ENCODE measurements around the gene CD248.
"Not testable (repeated sequence)": the region's sequence is repeated elsewhere in the genome, so short reads cannot be mapped to it uniquely, and the experiment has no call there.

The CD248 gene, protein sequence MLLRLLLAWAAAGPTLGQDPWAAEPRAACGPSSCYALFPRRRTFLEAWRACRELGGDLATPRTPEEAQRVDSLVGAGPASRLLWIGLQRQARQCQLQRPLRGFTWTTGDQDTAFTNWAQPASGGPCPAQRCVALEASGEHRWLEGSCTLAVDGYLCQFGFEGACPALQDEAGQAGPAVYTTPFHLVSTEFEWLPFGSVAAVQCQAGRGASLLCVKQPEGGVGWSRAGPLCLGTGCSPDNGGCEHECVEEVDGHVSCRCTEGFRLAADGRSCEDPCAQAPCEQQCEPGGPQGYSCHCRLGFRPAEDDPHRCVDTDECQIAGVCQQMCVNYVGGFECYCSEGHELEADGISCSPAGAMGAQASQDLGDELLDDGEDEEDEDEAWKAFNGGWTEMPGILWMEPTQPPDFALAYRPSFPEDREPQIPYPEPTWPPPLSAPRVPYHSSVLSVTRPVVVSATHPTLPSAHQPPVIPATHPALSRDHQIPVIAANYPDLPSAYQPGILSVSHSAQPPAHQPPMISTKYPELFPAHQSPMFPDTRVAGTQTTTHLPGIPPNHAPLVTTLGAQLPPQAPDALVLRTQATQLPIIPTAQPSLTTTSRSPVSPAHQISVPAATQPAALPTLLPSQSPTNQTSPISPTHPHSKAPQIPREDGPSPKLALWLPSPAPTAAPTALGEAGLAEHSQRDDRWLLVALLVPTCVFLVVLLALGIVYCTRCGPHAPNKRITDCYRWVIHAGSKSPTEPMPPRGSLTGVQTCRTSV

GRCh38 chr11:66316849-66317251 is at the start of gene CD248:
Gene CD248, minus strand, starts transcription at chr11:66317044. Its CDS starts 17 bp downstream, at chr11:66317027.
- no peak for DNase-seq

DNA sequence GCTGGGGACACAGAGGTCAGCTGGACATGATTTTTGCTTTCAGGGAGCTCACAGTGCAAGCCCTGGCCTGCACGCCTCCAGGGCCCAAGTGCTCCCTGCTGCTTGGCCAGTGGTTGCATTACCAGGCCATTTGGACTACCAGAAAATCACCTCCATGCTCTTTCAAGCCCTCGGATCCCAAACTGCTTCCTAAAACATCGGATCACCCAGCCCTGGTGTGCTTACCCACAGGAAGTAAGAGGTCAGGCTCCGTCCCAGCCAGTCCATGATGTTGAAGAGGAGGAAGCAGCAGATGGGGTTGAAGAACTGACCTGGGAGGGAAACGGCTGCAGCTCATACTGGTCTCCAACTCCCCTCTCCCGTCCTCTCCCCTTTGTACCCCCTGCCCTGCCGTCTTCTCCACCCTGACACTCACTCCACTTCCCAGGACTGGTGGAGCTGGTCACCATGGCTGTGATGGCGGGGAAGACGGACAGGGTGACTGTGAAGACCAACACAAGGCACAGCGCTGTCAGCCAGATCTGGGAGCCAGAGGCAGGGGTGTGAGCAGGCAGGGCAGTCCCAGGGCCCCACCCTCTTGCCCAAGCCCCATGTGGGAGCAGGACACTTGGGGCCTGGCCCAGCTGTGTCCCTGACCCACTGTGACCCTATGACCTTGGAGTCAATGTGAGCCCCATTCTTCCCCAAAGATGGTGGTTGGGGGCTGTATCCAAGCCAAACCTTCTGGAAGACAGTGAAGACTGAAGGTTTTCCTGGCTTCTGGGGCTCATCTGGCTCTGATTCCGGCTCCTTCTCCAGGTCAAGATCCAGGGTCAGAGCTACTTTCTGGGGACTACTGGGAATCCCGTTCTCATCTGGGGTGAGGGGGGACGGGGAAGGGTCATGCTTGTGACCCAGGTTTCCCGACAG is 49.1 kb upstream of the CD248 start:
- no peak for DNase-seq

- no peak for DNase-seq
Observed at GRCh38 chr11:66365166-66365565, 48.3 kb upstream of the CD248 start.

DNA sequence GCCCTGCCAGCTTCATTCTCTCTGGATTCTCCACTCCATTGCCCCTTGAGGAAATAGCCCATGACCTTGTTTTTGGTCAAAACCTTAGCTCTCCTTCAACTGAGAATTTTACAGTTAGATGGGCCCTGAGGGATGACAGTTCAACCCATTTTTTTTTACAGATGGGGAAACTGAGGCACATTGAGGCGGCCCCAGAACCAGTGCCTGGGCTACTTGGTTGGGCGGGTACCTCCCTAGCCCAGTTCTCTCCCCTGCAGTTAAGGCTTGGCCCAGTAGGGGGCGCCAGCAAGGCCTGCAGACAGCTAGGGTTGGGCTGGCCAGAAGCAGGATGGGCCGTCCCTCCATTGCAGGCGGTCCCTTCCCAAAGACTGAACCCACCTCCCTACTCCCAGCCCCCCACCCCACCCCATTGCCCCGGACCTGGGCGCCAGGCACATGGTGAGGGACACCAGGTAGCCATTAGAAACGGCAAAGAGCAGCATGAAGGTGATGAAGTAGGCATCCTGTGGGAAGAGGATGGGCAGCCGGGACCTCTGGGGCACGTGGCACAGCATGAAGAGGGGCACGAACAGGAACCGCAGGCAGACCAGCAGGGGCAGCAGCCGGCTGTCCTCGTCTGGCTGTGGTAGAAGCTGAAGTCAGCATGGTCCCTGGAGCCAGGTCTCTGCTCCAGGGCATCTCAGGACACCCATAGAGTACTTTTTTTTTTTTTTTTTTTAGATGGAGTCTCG is 47.1 kb upstream of the CD248 start:
- DNase-seq: no peak

DNA sequence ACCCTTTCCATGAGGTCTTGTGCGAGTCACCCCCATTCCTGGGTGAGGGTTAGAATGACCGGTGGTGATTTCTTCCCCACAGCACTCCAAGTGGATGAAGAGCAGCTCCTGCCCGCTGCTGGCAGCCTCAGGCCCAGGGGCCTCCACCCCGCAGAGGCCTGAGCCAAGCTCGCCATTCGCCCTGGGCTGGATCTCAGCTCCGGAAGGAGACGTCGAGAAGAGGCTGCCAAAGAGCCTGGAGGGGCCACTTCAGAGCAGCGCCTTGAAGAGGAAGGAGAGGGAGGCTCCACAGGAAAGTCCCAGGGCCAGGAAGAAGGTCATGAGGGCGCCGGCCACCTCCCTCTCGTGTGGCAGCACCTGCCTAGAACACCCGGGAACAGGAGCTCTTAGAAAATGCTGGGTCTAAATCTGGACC is 46.4 kb upstream of the CD248 start:
- DNase-seq: no peak

DNA sequence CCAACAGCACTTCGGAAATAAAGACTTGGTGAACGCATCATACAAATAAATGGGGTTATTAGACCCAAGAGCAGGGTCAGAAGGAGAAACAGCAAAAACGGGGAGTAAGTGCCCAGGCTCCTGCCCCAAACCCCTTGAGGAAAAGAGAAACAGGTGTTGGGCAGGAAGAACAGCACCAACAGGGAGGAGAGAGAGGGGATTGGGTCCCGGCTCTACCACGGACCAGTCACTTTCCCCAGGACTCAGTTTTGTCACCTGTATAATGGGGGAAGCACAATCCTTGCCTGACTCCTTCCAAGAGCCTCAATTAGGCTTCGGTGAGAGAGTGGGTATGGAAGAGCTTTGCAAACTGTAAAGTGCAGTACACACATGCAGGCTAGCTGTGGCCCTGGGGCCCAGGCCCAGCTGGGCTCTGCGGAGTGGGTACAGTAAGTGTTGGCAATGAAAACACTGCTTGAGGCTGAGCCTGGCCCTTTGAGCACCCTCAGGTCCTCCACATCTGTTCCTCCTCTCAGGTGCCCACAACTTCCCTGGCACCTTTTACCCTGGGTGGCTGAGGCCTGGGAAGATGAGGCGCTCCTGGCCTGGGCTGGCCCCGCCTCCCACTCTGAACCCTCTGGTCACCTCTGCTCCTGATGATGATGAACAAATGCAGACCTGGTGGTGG is 45.8 kb upstream of the CD248 start:
- DNase-seq: no peak

- DNase-seq: no peak
Observed at GRCh38 chr11:66361502-66361941, 44.7 kb upstream of the CD248 start.

DNA sequence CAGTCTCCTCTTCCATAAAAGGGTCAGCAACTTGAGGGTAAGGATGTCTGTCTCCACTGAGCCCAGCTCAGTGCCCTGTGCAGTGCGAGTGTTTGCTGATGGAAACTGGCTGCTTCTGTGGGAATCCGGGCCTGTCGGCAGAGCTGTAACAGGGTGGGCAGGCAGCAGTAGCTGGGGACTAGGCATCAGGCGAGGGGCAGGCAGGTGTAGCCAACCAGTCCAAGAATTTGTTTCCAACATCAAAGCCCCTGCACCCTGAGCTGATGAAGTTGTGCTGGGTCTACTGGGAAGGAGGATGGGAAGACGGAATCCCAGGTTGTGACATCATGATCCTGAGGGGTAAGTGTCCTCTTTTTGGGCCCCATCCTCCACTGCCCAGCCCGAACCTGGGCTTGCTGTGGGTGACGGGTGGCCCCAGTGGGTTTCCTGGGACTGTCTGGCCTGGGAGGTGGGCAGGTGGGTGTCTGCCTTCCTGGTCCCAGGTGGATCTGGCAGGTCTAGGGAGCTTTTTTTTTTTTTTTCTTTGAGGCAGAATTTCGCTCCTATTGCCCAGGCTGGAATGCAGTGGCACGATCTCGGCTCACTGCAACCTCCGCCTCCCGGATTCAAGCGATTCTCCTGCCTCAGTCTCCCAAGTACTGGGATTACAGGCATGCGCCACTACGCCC is 43.7 kb upstream of the CD248 start:
- DNase-seq: no peak

GRCh38 chr11:66359662-66360087 is 42.8 kb upstream of the CD248 start:
- no peak for DNase-seq

- DNase-seq: not testable (repeated sequence)
Observed at GRCh38 chr11:66350560-66351235, 33.9 kb upstream of the CD248 start.

GRCh38 chr11:66349084-66349386 is 32.2 kb upstream of the CD248 start:
- no peak for DNase-seq

GRCh38 chr11:66347425-66348276 is 30.8 kb upstream of the CD248 start, which contains the start of gene B4GAT1:
Gene B4GAT1, minus strand, starts transcription at chr11:66347629. Its CDS starts 84 bp downstream, at chr11:66347545.
- peak; percentile 58 for DNase-seq

DNA sequence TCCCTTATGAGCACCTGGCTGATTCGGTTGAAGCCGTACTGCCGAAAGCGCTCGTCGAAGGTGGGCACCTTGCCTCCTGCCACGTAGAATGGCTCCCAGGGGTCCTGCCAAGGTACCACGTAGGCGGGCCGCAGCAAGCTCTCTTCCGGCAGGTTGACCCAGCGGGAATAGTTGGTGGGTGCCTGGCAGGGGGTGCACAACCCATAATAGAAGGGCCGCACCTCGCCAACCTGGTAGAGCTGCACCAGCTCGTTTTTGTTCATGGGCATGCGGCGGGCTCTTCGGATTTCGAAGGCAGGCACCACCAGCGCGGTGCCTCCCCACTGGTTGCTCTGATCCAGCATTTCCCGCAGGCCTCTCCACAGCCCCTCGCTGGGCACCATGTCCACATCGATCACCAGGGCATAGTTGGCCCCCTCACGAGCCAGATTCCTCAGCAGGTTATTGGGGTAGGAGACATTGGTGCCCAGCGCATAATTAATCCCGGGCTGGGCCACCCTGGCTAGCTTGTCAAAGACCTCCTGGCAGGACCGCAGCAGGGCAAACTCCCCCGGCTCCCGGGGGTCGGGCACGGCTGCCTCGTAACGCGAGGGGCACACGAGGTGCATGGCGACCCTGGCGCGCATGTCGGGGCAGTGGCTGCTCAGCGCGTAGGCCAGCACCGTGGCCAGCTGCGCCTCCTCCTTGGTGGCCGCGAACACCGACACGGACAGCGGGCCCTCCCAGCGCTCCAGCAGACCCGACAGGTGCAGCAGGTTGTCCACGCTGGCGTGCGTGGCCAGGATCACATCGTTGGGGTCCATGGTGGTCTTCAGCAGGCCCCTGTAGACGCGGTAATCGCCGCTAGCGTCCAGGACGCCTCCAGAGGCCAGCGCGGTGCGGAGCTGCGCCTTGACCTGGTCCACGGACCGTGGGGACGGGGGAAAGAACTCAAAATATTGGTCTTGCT is 29.9 kb upstream of the CD248 start:
- DNase-seq: no peak

- no peak for DNase-seq
Observed at GRCh38 chr11:66345316-66345649, 28.4 kb upstream of the CD248 start.

- DNase-seq: peak; percentile 97
Observed at GRCh38 chr11:66344550-66345315, 27.9 kb upstream of the CD248 start, which contains the start of gene BRMS1. Gene BRMS1, minus strand, starts transcription at chr11:66345104. Its CDS starts 2,870 bp downstream, at chr11:66342234.

GRCh38 chr11:66343176-66343575 is 26.3 kb upstream of the CD248 start:
- DNase-seq: no peak

GRCh38 chr11:66341502-66342126 is 24.8 kb upstream of the CD248 start:
- no peak for DNase-seq

Measured in amniotic stem cell (primary cell).